Kidney epithelial cell (primary cell): Measurements from ENCODE around the gene LZTFL1. TPM values are rescaled to one million over a fixed set of nuclear protein-coding genes. Genes with fewer than 3 reads are reported as not detected.

Source experiments
- DNase-seq: peaks from one replicate; pipeline ENCODE4 v3.0.0-alpha.2; 2010; ENCODE audit warnings: low read depth
- H3K27me3 ChIP-seq: 2 replicates; pipeline ENCODE4 v1.6.0; 2011; ENCODE audit warnings: low read length; ENCODE audit not compliant: control insufficient read depth, insufficient read depth
- H3K36me3 ChIP-seq: 2 replicates; pipeline ENCODE4 v1.5.1; 2011; ENCODE audit warnings: low read length; ENCODE audit not compliant: control insufficient read depth, insufficient read depth
- H3K4me3 ChIP-seq: 2 replicates; pipeline ENCODE4 v1.5.1; 2011; ENCODE audit warnings: low read depth, mild to moderate bottlenecking, control low read depth, low read length
- total RNA-seq: library from RNA; depleted of rRNA; stranded (reverse); fragments of >200 nt; gene quantifications from 2 replicates; pipeline ENCODE4 v1.2.3, GENCODE V29; 2015
- TF ChIP-seq, protein P1 (sequence below): IDR thresholded peaks from 2 replicates; pipeline ENCODE4 v1.5.1; 2011; ENCODE audit warnings: mild to moderate bottlenecking, moderate library complexity, low read length, control low read depth, inconsistent platforms; ENCODE audit not compliant: insufficient read depth, poor library complexity, severe bottlenecking

The LZTFL1 gene
- total RNA-seq, 1 donor from 2014 or later = 28.2 TPM

DNA sequence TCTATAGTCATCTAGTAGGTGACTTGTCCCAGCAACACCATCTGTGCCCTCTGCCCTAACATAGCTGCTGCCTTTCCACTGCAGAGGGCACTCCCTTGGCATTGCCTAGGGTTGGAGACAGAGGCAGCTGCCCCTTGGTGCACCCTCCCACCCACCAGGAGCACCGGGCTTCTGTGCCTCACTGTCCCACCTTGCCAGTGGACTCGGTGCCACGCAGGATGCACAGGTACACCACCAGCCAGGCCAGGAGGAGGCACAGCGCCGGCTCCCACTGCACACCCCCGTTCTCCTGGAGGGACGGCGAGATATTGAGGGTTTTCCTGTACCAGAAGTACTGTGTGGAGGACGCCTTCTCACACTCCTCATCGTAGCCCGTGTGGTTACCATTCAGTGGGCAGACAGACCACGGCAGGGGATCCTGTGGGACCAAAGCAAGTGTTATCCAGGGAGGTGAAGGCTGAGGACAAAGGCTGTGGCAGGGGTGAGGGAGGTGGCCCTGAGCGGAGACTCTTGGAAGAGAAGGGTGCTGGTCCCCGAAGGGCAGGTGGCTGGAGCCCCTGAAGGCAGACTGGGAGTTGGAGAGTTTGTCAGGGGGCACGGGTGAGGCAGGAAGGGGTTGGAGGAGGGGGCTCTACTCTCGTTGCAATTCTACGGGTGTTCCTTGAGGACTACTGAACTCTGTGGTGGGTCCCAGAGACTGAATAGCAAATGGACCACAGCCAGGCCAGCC is 66.2 kb downstream of the LZTFL1 start:
- Histone ChIP-seq H3K4me3 (no peak overlapping the region), H3K36me3 (no peaks in the 10 kb centered on the region), H3K27me3 (no peaks in the 10 kb centered on the region)
- TF ChIP-seq, protein P1, sequence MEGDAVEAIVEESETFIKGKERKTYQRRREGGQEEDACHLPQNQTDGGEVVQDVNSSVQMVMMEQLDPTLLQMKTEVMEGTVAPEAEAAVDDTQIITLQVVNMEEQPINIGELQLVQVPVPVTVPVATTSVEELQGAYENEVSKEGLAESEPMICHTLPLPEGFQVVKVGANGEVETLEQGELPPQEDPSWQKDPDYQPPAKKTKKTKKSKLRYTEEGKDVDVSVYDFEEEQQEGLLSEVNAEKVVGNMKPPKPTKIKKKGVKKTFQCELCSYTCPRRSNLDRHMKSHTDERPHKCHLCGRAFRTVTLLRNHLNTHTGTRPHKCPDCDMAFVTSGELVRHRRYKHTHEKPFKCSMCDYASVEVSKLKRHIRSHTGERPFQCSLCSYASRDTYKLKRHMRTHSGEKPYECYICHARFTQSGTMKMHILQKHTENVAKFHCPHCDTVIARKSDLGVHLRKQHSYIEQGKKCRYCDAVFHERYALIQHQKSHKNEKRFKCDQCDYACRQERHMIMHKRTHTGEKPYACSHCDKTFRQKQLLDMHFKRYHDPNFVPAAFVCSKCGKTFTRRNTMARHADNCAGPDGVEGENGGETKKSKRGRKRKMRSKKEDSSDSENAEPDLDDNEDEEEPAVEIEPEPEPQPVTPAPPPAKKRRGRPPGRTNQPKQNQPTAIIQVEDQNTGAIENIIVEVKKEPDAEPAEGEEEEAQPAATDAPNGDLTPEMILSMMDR = no peak
- no peak for DNase-seq

DNA sequence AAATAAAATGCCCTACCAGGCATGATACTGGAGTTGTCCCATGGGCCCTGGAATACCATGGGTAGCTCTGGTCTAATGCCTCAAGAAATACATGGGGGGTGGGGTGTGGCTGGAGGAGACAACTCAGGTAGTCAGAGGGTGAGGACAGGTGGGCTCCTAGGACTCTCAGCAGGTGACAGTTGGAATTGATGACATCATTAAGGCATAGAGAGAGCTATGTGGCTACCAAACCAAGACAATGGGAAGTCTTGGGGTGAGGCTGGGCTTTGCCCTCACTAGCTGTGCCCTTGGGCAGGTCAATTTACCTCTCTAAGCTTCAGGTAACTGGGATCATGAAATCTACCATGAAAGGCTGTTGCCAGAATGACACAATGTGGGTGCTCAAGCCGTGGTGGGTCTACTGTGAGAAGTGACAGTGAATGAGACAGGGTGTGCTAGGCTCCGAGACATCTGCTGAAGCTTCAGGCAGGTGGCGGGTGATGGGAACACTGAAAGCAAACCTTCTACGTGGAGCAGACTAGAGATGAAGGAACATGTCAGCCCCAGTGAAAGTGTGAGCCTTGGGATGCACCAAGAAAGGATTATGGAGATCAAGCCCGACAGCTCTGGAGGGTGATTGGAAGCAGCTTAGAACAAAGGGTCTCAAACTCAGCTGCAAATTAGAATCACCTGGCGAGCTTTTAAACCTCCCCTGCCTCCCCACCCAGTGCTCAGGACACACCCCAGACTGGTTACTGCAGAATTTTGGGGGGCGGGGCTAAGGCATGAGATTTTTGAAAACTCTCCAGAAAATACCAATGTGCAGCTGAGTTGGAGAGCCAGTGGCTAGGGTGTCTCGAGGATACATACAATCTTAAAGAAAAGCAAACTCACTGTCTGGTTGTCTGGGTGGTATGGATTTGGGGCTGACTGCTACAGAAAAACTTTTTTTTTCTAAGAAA is 67.1 kb downstream of the LZTFL1 start:
- no peak overlapping the region for H3K4me3 ChIP-seq
- no peak for DNase-seq
- H3K36me3 ChIP-seq = no peaks in the 10 kb centered on the region
- TF ChIP-seq, protein P1 = no peak
- H3K27me3 ChIP-seq = no peaks in the 10 kb centered on the region

DNA sequence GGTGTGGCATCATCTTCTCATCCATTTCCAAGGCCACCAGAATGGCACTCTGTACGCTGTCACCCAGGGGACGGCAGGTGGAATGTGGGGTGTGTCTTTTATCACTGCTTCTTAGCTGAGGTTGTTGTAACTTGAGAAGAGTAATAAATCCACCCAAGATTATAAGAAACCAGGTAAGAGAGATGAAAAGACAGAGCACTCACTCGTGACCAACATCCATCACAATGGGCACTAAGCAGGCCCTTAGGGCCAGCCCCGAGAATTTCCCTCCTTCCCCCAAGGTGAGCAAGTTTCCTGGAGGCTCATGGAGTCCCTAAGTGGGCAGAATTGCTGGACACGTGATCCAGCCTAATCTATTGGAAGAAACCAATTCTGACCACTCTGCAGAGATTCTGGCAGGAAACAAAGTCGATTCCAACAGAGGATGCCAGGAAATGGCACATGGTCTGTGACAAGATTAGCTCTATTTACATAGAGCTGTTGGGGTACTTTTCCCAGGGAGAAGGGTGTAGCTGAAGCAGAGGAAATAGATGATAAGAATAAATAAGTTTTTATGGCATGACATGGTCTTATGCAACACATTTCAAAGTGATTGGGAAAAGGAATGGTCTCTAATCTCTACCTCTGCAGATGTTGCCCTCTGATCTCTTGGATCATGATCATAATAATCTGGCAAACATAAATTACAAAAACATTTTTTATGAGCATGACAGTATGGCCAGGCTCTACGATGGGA is 68.0 kb downstream of the LZTFL1 start:
- Histone ChIP-seq H3K36me3 (no peaks in the 10 kb centered on the region), H3K27me3 (no peaks in the 10 kb centered on the region), H3K4me3 (no peak overlapping the region)
- DNase-seq = no peak
- TF ChIP-seq, protein P1 = no peak

Other genes starting within 250 kb of the LZTFL1 start
- 22.7 and 24.7 TPM in 2 replicates for gene LIMD1, start 247.4 kb downstream of the LZTFL1 start, total RNA-seq
- 19.8 and 27.8 TPM in 2 replicates for gene SACM1L, start 152.7 kb downstream of the LZTFL1 start, total RNA-seq
- 0.75 and 1.4 TPM in 2 replicates for gene SLC6A20, start 45.6 kb downstream of the LZTFL1 start, total RNA-seq
- gene CCR9, start 44.4 kb upstream of the LZTFL1 start, total RNA-seq = not detected in 2 replicates
- not detected in 2 replicates for gene CXCR6, start 101.3 kb upstream of the LZTFL1 start, total RNA-seq
- 26.7 and 32.2 TPM in 2 replicates for gene FYCO1, start 153.7 kb upstream of the LZTFL1 start, total RNA-seq
- gene XCR1, start 185.4 kb upstream of the LZTFL1 start, total RNA-seq = not detected in 2 replicates